ENCODE measurements around the gene PTPN1.
A peak's percentile ranks its signal among the peaks of the same experiment; 100 is the strongest.
"Not testable (repeated sequence)": the region's sequence is repeated elsewhere in the genome, so short reads cannot be mapped to it uniquely, and the experiment has no call there.

The PTPN1 gene

GRCh38 chr20:50501972-50502745 is 8.0 kb upstream of the PTPN1 start:
- TF ChIP-seq CTCF (IDR thresholded peaks at IDR 0.05; ENCODE audit: low read depth, low read length, missing control alignments) = no peak
- no peak for DNase-seq (ENCODE audit: low read depth)

GRCh38 chr20:50504231-50504823 is 5.9 kb upstream of the PTPN1 start:
- DNase-seq (ENCODE audit: low read depth) = no peak
- in situ Hi-C loops (cut with HindIII; ENCODE audit: low sequenced_read_pairs) = no loop called here
- TF ChIP-seq CTCF (IDR thresholded peaks at IDR 0.05; ENCODE audit: low read depth, low read length, missing control alignments) = peak; percentile 9
- H3K4me3 ChIP-seq (ENCODE audit: low read depth, low read length) = no peak overlapping the region

More at GRCh38 chr20:50501972-50502745, 8.0 kb upstream of the PTPN1 start:
- in situ Hi-C loops (cut with HindIII; ENCODE audit: low sequenced_read_pairs) = no loop called here
- no peak overlapping the region for H3K4me3 ChIP-seq (ENCODE audit: low read depth, low read length)

- DNase-seq (ENCODE audit: low read depth) = no peak
- in situ Hi-C loops (cut with HindIII; ENCODE audit: low sequenced_read_pairs) = no loop called here
- H3K4me3 ChIP-seq (ENCODE audit: low read depth, low read length) = no peak overlapping the region
- no peak for TF ChIP-seq CTCF (IDR thresholded peaks at IDR 0.05; ENCODE audit: low read depth, low read length, missing control alignments)
Measured at GRCh38 chr20:50506270-50506579, 4.0 kb upstream of the PTPN1 start.

- in situ Hi-C loops (cut with HindIII; ENCODE audit: low sequenced_read_pairs); DNase-seq (ENCODE audit: low read depth): not testable (repeated sequence)
Measured at GRCh38 chr20:50507745-50508144, 2.4 kb upstream of the PTPN1 start.

GRCh38 chr20:50508171-50508755 is 1.9 kb upstream of the PTPN1 start:
- DNase-seq (ENCODE audit: low read depth) = no peak
- H3K4me3 ChIP-seq (ENCODE audit: low read depth, low read length) = no peak overlapping the region
- in situ Hi-C loops (cut with HindIII; ENCODE audit: low sequenced_read_pairs) = no loop called here
- TF ChIP-seq CTCF (IDR thresholded peaks at IDR 0.05; ENCODE audit: low read depth, low read length, missing control alignments) = no peak

More at GRCh38 chr20:50507745-50508144, 2.4 kb upstream of the PTPN1 start:
- not testable (repeated sequence) for H3K4me3 ChIP-seq (ENCODE audit: low read depth, low read length)

GRCh38 chr20:50510706-50511542 is 741 bp downstream of the PTPN1 start:
- in situ Hi-C loops (cut with HindIII; ENCODE audit: low sequenced_read_pairs) = loop anchor here (5.0 kb wide), 1 partner anchor 51 kb away; no protein-coding TSS in a partner anchor
- no peak for DNase-seq (ENCODE audit: low read depth)
- H3K4me3 ChIP-seq (ENCODE audit: low read depth, low read length) = peak overlapping the region; percentile 95
- TF ChIP-seq CTCF (IDR thresholded peaks at IDR 0.05; ENCODE audit: low read depth, low read length, missing control alignments) = no peak

All from astrocyte of the cerebellum (primary cell).